ENCODE data around the gene TMEM117. TPM values are rescaled to one million over a fixed set of nuclear protein-coding genes. Genes with fewer than 3 reads are reported as not detected.
"Not testable (repeated sequence)": the region's sequence is repeated elsewhere in the genome, so short reads cannot be mapped to it uniquely, and the experiment has no call there.

The TMEM117 gene
- total RNA-seq, 1 donor from 2014 or later, result 0.43 TPM

GRCh38 chr12:44247588-44247987, 411.7 kb downstream of the TMEM117 start:
- DNase-seq (ENCODE audit: low spot score in 2 of 2), result no peak
- Histone ChIP-seq H3K27ac (no peak overlapping the region), H3K4me3 (no peak overlapping the region), H3K9me3 (no peaks in the 10 kb centered on the region), H3K4me1 (no peaks in the 10 kb centered on the region), H3K27me3 (no peaks in the 10 kb centered on the region), H3K36me3 (peaks cover 0 to 3% of the 10 kb centered on the region in 2 donors)
- no peak for TF ChIP-seq CTCF (IDR thresholded peaks at IDR 0.05)
- intact Hi-C loops (cut with DNase I), result no loop called here

- peaks cover 0 to 3% of the 10 kb centered on the region in 2 donors for H3K36me3 ChIP-seq
- no peak overlapping the region for H3K27ac ChIP-seq
- H3K4me3 ChIP-seq, result no peak overlapping the region
- H3K27me3 ChIP-seq, result no peaks in the 10 kb centered on the region
- no peak for DNase-seq (ENCODE audit: low spot score in 2 of 2)
- H3K9me3 ChIP-seq, result no peaks in the 10 kb centered on the region
- no peak for TF ChIP-seq CTCF (IDR thresholded peaks at IDR 0.05)
- intact Hi-C loops (cut with DNase I), result no loop called here
- no peaks in the 10 kb centered on the region for H3K4me1 ChIP-seq
Observed at GRCh38 chr12:44248436-44248835, 412.6 kb downstream of the TMEM117 start.

- H3K27me3 ChIP-seq; DNase-seq (ENCODE audit: low spot score in 2 of 2); H3K4me3 ChIP-seq; H3K36me3 ChIP-seq; H3K9me3 ChIP-seq; H3K4me1 ChIP-seq; H3K27ac ChIP-seq; intact Hi-C loops (cut with DNase I): not testable (repeated sequence)
Observed at GRCh38 chr12:44250440-44250839, 414.6 kb downstream of the TMEM117 start.

GRCh38 chr12:44253338-44253856, 417.5 kb downstream of the TMEM117 start:
- intact Hi-C loops (cut with DNase I), result no loop called here
- no peak for TF ChIP-seq CTCF (IDR thresholded peaks at IDR 0.05)
- H3K4me3 ChIP-seq, result no peak overlapping the region
- DNase-seq (ENCODE audit: low spot score in 2 of 2), result no peak
- H3K9me3 ChIP-seq, result no peaks in the 10 kb centered on the region
- peaks cover 0 to 2% of the 10 kb centered on the region in 2 donors for H3K36me3 ChIP-seq
- H3K27me3 ChIP-seq, result no peaks in the 10 kb centered on the region
- no peak overlapping the region for H3K27ac ChIP-seq
- no peaks in the 10 kb centered on the region for H3K4me1 ChIP-seq

GRCh38 chr12:44258246-44258645, 422.4 kb downstream of the TMEM117 start:
- H3K4me3 ChIP-seq, result no peak overlapping the region
- H3K36me3 ChIP-seq, result no peaks in the 10 kb centered on the region
- no peaks in the 10 kb centered on the region for H3K9me3 ChIP-seq
- no peaks in the 10 kb centered on the region for H3K27me3 ChIP-seq
- intact Hi-C loops (cut with DNase I), result no loop called here
- no peak for DNase-seq (ENCODE audit: low spot score in 2 of 2)
- no peaks in the 10 kb centered on the region for H3K4me1 ChIP-seq
- no peak overlapping the region for H3K27ac ChIP-seq
- no peak for TF ChIP-seq CTCF (IDR thresholded peaks at IDR 0.05)

GRCh38 chr12:44259890-44260289, 424.0 kb downstream of the TMEM117 start:
- Histone ChIP-seq H3K9me3 (no peaks in the 10 kb centered on the region), H3K27ac (no peak overlapping the region), H3K36me3 (no peaks in the 10 kb centered on the region), H3K4me3 (no peak overlapping the region), H3K27me3 (no peaks in the 10 kb centered on the region), H3K4me1 (no peaks in the 10 kb centered on the region)
- intact Hi-C loops (cut with DNase I), result no loop called here
- TF ChIP-seq CTCF (IDR thresholded peaks at IDR 0.05), result no peak
- no peak for DNase-seq (ENCODE audit: low spot score in 2 of 2)

All from ascending aorta (tissue), 2 donors.